GM12874 (cell line): Measurements from ENCODE around the gene OOSP4A.

ENCODE experiments used
- TF ChIP-seq, protein P1 (sequence below): IDR thresholded peaks from 2 replicates; pipeline ENCODE4 v1.5.1; 2011; ENCODE audit warnings: low read depth, mild to moderate bottlenecking, control low read depth, low read length, moderate library complexity; ENCODE audit not compliant: insufficient read depth

The OOSP4A gene

DNA sequence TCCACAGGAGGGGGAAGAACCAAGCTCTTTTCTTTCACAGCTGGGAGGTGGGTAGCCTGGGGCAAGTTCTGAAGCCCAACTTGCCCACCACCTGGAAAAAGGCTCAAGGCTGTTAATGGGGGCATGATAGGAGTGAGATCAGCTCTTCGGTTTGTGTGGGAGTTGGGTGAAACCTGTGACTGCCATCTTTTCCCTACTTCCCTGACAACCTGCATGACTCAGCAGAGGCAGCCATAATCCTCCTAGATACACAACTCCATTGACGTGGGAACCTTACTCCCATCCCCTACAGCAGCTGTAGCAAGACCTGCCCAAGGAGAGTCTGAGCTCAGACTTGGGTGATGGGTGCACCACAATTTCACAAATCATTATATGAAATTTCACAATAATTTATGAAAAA lies 39.9 kb downstream of the OOSP4A start:
- TF ChIP-seq, protein P1, sequence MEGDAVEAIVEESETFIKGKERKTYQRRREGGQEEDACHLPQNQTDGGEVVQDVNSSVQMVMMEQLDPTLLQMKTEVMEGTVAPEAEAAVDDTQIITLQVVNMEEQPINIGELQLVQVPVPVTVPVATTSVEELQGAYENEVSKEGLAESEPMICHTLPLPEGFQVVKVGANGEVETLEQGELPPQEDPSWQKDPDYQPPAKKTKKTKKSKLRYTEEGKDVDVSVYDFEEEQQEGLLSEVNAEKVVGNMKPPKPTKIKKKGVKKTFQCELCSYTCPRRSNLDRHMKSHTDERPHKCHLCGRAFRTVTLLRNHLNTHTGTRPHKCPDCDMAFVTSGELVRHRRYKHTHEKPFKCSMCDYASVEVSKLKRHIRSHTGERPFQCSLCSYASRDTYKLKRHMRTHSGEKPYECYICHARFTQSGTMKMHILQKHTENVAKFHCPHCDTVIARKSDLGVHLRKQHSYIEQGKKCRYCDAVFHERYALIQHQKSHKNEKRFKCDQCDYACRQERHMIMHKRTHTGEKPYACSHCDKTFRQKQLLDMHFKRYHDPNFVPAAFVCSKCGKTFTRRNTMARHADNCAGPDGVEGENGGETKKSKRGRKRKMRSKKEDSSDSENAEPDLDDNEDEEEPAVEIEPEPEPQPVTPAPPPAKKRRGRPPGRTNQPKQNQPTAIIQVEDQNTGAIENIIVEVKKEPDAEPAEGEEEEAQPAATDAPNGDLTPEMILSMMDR = no peak

DNA sequence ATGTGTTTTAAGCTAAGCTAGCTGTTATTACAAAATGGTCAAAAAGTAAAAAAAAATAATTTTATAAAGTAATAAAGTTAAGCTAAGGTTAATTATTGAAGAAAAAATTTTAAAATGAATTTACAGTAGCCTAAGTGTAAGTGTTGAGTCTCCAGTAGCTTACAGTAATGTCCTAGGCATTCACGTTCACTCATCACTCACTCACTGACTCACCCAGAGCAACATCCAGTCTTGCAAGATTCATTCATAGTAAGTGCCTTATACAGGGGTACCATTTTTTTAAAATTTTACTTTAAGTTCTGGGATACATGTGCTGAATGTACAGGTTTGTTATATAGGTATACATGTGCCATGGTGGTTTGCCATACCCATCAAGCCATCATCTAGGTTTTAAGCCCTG lies 41.5 kb downstream of the OOSP4A start:
- TF ChIP-seq, protein P1 = no peak

DNA sequence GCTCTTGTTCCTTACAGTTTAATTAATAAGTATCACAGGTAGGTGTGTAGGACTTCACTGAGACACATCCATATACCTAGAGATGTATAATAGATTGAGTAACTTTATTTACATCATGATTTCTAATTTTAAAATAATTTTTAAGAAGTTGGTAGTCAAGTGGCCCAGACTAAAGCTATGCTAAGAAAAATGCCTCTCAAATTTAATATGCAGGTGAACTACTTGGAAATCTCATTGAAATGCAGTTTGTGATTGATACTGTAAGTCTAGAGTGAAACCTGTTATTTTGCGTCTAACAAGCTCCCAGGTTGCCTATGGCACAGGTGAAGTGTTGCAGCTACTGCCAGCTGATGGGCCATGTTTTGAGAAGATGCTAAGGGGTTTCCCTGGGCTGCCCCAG lies 53.0 kb downstream of the OOSP4A start, which contains the start of gene OOSP4B:
Gene OOSP4B, plus strand, starts transcription at position 301 of the 400 bp plus-strand sequence.
- TF ChIP-seq, protein P1 = no peak

DNA sequence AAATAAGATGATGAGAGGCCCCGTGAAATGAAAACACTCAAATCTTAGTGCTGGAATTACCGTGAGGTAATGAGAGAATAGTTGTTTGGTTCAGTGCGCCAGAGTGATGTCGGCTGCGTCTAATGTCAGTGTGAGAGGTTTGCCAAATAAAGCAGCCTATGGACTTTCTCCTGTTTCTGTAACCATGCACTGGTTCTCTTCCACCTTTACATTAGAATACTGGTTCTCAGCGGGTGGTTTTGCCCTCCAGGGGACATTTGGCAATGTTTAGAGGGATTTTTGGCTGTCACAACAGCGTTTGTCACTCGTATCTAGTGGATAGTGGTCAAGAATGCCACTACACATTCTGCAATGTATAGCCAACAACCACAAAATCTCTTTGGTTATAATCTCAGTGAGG lies 54.2 kb downstream of the OOSP4A start:
- TF ChIP-seq, protein P1 = no peak
